Measurements from ENCODE around the gene FCHSD1. TPM values are rescaled to one million over a fixed set of nuclear protein-coding genes. Genes with fewer than 3 reads are reported as not detected.

The FCHSD1 gene
- total RNA-seq, 1 experiment from 2014 or later: 22.7 TPM

- POLR2A ChIA-PET (ENCODE audit: unreplicated experiment): interaction anchor here (1.3 kb wide), 1 partner anchor 17 kb away, joined by 4 read pairs; the partner anchor contains the start of gene DIAPH1
- H3K9me2 ChIP-seq (replicated peaks; ENCODE audit: low read length): no peaks in the 10 kb centered on the region
- intact Hi-C loops (cut with micrococcal nuclease): loop anchor here (2.0 kb wide), 1 partner anchor 17 kb away; the partner anchor contains the start of gene DIAPH1
- H3K9me3 ChIP-seq (ENCODE audit: low read length): no peaks in the 10 kb centered on the region
- H3K4me1 ChIP-seq (ENCODE audit: insufficient read depth, low read length): peaks cover 29% of the 10 kb centered on the region
- BruUV-seq (replicated peaks): no TSS peak
- H3K79me2 ChIP-seq (ENCODE audit: low read length): peaks cover 50% of the 10 kb centered on the region
- no peak overlapping the region for H3K27ac ChIP-seq (ENCODE audit: low read length)
- H4K20me1 ChIP-seq (ENCODE audit: low read length): peaks cover 6% of the 10 kb centered on the region; the same call in 1 of the 2 replicates
- H3K4me3 ChIP-seq (ENCODE audit: low read length): peak overlapping the region; percentile 98
- no peaks in the 10 kb centered on the region for H3K36me3 ChIP-seq (ENCODE audit: low read depth, low read length)
- DNase-seq (no peak), ATAC-seq (peak; percentile 5)
- peak overlapping the region; percentile 93 for H3K9ac ChIP-seq (ENCODE audit: low read length)
- CTCF ChIA-PET: interaction anchor here (1.7 to 2.1 kb wide), 2 partner anchors 17 to 44 kb away, joined by 7 to 16 read pairs; partner anchors contain the start of gene DIAPH1
- no peaks in the 10 kb centered on the region for H3K27me3 ChIP-seq (ENCODE audit: low read length)
- peak overlapping the region; percentile 96 for H2AFZ ChIP-seq (ENCODE audit: low read length)
- peak overlapping the region; percentile 94 for H3K4me2 ChIP-seq (ENCODE audit: low read length)
- no peaks in the 10 kb centered on the region for H3F3A ChIP-seq (ENCODE audit: low read length, unreplicated experiment)
- no peak for TF ChIP-seq EZH2 (IDR thresholded peaks at IDR 0.05; ENCODE audit: low read length, unreplicated experiment)
- no peak for TF ChIP-seq CTCF (conservative IDR thresholded peaks at IDR 0.05; ENCODE audit: low read depth, low read length)
- TF ChIP-seq EZH2phosphoT487 (IDR thresholded peaks at IDR 0.05; ENCODE audit: borderline replicate concordance, low read length): no peak
Observed at GRCh38 chr5:141636106-141636412, 15.2 kb downstream of the FCHSD1 start.

GRCh38 chr5:141635646-141636045, 15.6 kb downstream of the FCHSD1 start:
- Histone ChIP-seq H3K27ac (ENCODE audit: low read length) (no peak overlapping the region), H3K36me3 (ENCODE audit: low read depth, low read length) (no peaks in the 10 kb centered on the region), H3K9me3 (ENCODE audit: low read length) (no peaks in the 10 kb centered on the region), H3K9me2 (replicated peaks; ENCODE audit: low read length) (no peaks in the 10 kb centered on the region), H2AFZ (ENCODE audit: low read length) (no peak overlapping the region), H3K27me3 (ENCODE audit: low read length) (no peaks in the 10 kb centered on the region), H3K4me3 (ENCODE audit: low read length) (peak overlapping the region; percentile 98), H3K79me2 (ENCODE audit: low read length) (peaks cover 50% of the 10 kb centered on the region), H3K9ac (ENCODE audit: low read length) (peak overlapping the region; percentile 93), H3K4me1 (ENCODE audit: insufficient read depth, low read length) (peaks cover 29% of the 10 kb centered on the region), H3F3A (ENCODE audit: low read length, unreplicated experiment) (no peaks in the 10 kb centered on the region), H3K4me2 (ENCODE audit: low read length) (peak overlapping the region; percentile 94), H4K20me1 (ENCODE audit: low read length) (peaks cover 6% of the 10 kb centered on the region; the same call in 1 of the 2 replicates)
- CTCF ChIA-PET: interaction anchor here (0.8 to 2.1 kb wide), 3 partner anchors 16 to 44 kb away, joined by 3 to 16 read pairs (median 7); partner anchors contain the start of gene DIAPH1
- DNase-seq (no peak), ATAC-seq (no peak)
- BruUV-seq (replicated peaks): no TSS peak
- POLR2A ChIA-PET (ENCODE audit: unreplicated experiment): no interaction called here
- intact Hi-C loops (cut with micrococcal nuclease): loop anchor here (2.0 kb wide), 1 partner anchor 17 kb away; the partner anchor contains the start of gene DIAPH1
- TF ChIP-seq EZH2phosphoT487 (IDR thresholded peaks at IDR 0.05; ENCODE audit: borderline replicate concordance, low read length) (no peak), EZH2 (IDR thresholded peaks at IDR 0.05; ENCODE audit: low read length, unreplicated experiment) (no peak), CTCF (conservative IDR thresholded peaks at IDR 0.05; ENCODE audit: low read depth, low read length) (no peak)

- H3K9ac ChIP-seq (ENCODE audit: low read length): no peak overlapping the region
- H3K27ac ChIP-seq (ENCODE audit: low read length): no peak overlapping the region
- no peaks in the 10 kb centered on the region for H3K36me3 ChIP-seq (ENCODE audit: low read depth, low read length)
- H3F3A ChIP-seq (ENCODE audit: low read length, unreplicated experiment): no peaks in the 10 kb centered on the region
- no TSS peak for BruUV-seq (replicated peaks)
- H3K4me3 ChIP-seq (ENCODE audit: low read length): peak overlapping the region; percentile 98; the same call in 1 of the 2 replicates
- intact Hi-C loops (cut with micrococcal nuclease): no loop called here
- no peaks in the 10 kb centered on the region for H3K27me3 ChIP-seq (ENCODE audit: low read length)
- H3K9me2 ChIP-seq (replicated peaks; ENCODE audit: low read length): no peaks in the 10 kb centered on the region
- peaks cover 29% of the 10 kb centered on the region for H3K4me1 ChIP-seq (ENCODE audit: insufficient read depth, low read length)
- peaks cover 50% of the 10 kb centered on the region for H3K79me2 ChIP-seq (ENCODE audit: low read length)
- H3K9me3 ChIP-seq (ENCODE audit: low read length): no peaks in the 10 kb centered on the region
- TF ChIP-seq EZH2 (IDR thresholded peaks at IDR 0.05; ENCODE audit: low read length, unreplicated experiment) (no peak), CTCF (conservative IDR thresholded peaks at IDR 0.05; ENCODE audit: low read depth, low read length) (no peak), EZH2phosphoT487 (IDR thresholded peaks at IDR 0.05; ENCODE audit: borderline replicate concordance, low read length) (no peak)
- POLR2A ChIA-PET (ENCODE audit: unreplicated experiment): no interaction called here
- CTCF ChIA-PET: interaction anchor here (0.8 kb wide), 1 partner anchor 42 kb away, joined by 3 read pairs; no protein-coding TSS in a partner anchor
- no peak overlapping the region for H2AFZ ChIP-seq (ENCODE audit: low read length)
- DNase-seq (no peak), ATAC-seq (no peak)
- H3K4me2 ChIP-seq (ENCODE audit: low read length): peak overlapping the region; percentile 94
- H4K20me1 ChIP-seq (ENCODE audit: low read length): peaks cover 6% of the 10 kb centered on the region; the same call in 1 of the 2 replicates
Observed at GRCh38 chr5:141634720-141635119, 16.5 kb downstream of the FCHSD1 start.

Data from PC-3 (cell line).